ENCODE measurements around the gene POU3F2. TPM values are rescaled to one million over a fixed set of nuclear protein-coding genes. Genes with fewer than 3 reads are reported as not detected.

Gene POU3F2
- total and polyA plus RNA-seq, 2 of the 13 experiments (the other 11 are each of a cell fraction or from before 2014, with no cell fraction given) = not detected

DNA sequence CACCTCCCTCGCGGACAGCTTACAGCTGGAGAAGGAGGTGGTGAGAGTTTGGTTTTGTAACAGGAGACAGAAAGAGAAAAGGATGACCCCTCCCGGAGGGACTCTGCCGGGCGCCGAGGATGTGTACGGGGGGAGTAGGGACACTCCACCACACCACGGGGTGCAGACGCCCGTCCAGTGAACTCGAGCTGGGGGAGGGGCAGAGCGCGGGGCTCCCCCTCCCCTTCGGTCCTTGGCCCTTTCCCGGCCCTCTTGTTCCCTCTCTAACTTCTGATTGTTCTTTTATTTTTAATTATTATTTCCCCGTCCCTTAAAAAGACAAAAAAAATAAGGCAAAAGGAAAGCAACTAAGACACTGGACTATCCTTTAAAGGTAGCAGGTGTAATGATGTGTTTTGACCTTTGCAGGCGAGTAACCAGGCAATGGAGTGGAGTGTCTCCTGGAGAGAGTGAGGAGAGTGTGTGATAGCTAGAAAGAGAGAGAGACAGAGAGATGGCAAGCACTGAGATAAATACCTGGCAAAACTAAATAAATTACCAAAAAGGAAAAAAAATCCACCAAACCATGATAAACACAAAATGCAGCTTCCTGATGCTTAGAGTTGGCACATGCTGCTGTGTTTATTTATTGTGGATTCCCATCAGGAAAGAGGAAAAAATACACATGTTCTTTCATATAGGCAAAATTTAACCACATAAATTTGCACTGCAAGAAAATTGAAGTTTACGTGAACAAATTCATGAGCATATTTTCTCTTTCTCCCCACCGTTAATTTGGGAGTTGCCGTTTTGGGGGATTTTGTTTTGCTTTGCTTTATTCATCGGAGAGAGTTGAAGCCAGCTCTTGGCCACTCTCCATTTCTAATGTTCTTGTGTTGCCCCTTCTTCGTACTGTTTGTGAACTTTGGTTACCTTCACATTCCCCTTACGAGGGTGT is 1.9 kb downstream of the POU3F2 start:
- in situ Hi-C loops (cut with HindIII; ENCODE audit: extremely low pct_ligation_motif_present, low pct_unique_long_range_greater_than_20kb) = loop anchor here (25.0 kb wide), 5 partner anchors 276 to 1774 kb away; no protein-coding TSS in a partner anchor
- H3K27ac ChIP-seq (ENCODE audit: extremely low read length, insufficient read depth, low read length) = no peak overlapping the region
- TF ChIP-seq ZIK1 (CRISPR knock-in tag; IDR thresholded peaks at IDR 0.05; ENCODE audit: borderline replicate concordance, low read depth) (no peak), CBX2 (IDR thresholded peaks at IDR 0.05; ENCODE audit: low read depth, low read length) (peak; percentile 96), CBX2 (CRISPR knock-in tag; IDR thresholded peaks at IDR 0.05; ENCODE audit: low read depth) (no peak; the same call in 1 of the 2 replicates), SOX13 (IDR thresholded peaks at IDR 0.05) (0 out of 2 replicates have a peak, but pooled peaks have one; percentile 17), SOX13 (CRISPR knock-in tag; conservative IDR thresholded peaks at IDR 0.05 in 1 of 2, IDR thresholded peaks at IDR 0.05 in 1 of 2) (no peak), YEATS4 (CRISPR knock-in tag; IDR thresholded peaks at IDR 0.05; ENCODE audit: borderline replicate concordance) (no peak), ZFP36 (IDR thresholded peaks at IDR 0.05; ENCODE audit: borderline replicate concordance, low read depth, low read length, partially characterized antibody) (peak; percentile 53), MYC (CRISPR knock-in tag; IDR thresholded peaks at IDR 0.05; ENCODE audit: borderline replicate concordance) (no peak), RNF2 (conservative IDR thresholded peaks at IDR 0.05; ENCODE audit: low read depth) (peak; percentile 81)
- TF ChIP-seq, protein P1, sequence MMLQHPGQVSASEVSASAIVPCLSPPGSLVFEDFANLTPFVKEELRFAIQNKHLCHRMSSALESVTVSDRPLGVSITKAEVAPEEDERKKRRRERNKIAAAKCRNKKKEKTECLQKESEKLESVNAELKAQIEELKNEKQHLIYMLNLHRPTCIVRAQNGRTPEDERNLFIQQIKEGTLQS (CRISPR knock-in tag; IDR thresholded peaks at IDR 0.05) = no peak
- 2% methylated on average over 17 of the region's 23 CpGs for WGBS (ENCODE audit: low lambda C conversion rate)
- H2AFZ ChIP-seq (ENCODE audit: low read length) = no peak overlapping the region
- H3K9ac ChIP-seq (ENCODE audit: insufficient read depth, low read depth, low read length) = no peak overlapping the region
- H4K20me1 ChIP-seq (ENCODE audit: insufficient read depth, low read length) = no peaks in the 10 kb centered on the region; the same call in 1 of the 2 replicates
- BruUV-seq (replicated peaks) = no TSS peak
- H3K36me3 ChIP-seq (replicated peaks in 1 of 2; ENCODE audit: control insufficient read depth in 1 of 2, insufficient read depth in 2 of 2, low read length in 2 of 2) = no peaks in the 10 kb centered on the region
- ChIA-PET CTCF (ENCODE audit: low intra/inter-chr PET ratio, low total read pairs) (no interaction called here), POLR2A (interaction anchor here (1.7 kb wide), 1 partner anchor 111 kb away, joined by 5 read pairs; the partner anchor contains the start of gene FBXL4)
- DNase-seq (ENCODE audit: low spot score) = no peak
- H3K9me3 ChIP-seq (ENCODE audit: low read length) = no peaks in the 10 kb centered on the region
- ATAC-seq = no peak
- H3K27me3 ChIP-seq (ENCODE audit: control insufficient read depth in 1 of 2, insufficient read depth in 2 of 2, low read length in 2 of 2) = peaks cover 8 to 73% of the 10 kb centered on the region in 2 experiments; a peak in 4 of 5 replicates
- FAIRE-seq = no peak
- peak overlapping the region; percentile 58; the same call in 1 of the 2 replicates for H3K4me2 ChIP-seq (ENCODE audit: low read depth, low read length)
- intact Hi-C loops (cut with micrococcal nuclease; ENCODE audit: unreplicated experiment) = loop anchor here (5.0 kb wide), 1 partner anchor 204 kb away; no protein-coding TSS in a partner anchor
- peaks cover 25% of the 10 kb centered on the region; the same call in 1 of the 2 replicates for H3K4me1 ChIP-seq (ENCODE audit: insufficient read depth, low read length)
- peak overlapping the region in 1 of 3 experiments; percentile 60; a peak in 1 of 6 replicates for H3K4me3 ChIP-seq (replicated peaks in 1 of 3; ENCODE audit: insufficient read depth in 1 of 3, low read depth in 2 of 3, low read length in 3 of 3)
- no peaks in the 10 kb centered on the region for H3K79me2 ChIP-seq (ENCODE audit: insufficient read depth, low read length)
